Activated CD4-positive, alpha-beta T cell treated with anti-CD3 and anti-CD28 coated beads, Interleukin-2, amount 10 ng/mL, durations not matched to agents 24 days and 14 days (primary cell): ENCODE measurements around the gene VAV2. TPM values are rescaled to one million over a fixed set of nuclear protein-coding genes. Genes with fewer than 3 reads are reported as not detected.

Experiments used
- DNase-seq: peaks from one replicate; pipeline ENCODE4 v3.0.0; 2022
- H3K27ac Mint-ChIP-seq: one replicate; pipeline ENCODE4 v1.8.0; 2022; ENCODE audit warnings: mild to moderate bottlenecking, mixed read lengths
- H3K27me3 Mint-ChIP-seq: one replicate; pipeline ENCODE4 v1.8.0; 2022; ENCODE audit warnings: mixed read lengths
- H3K36me3 Mint-ChIP-seq: one replicate; pipeline ENCODE4 v1.8.0; 2022; ENCODE audit warnings: low read depth, mild to moderate bottlenecking, mixed read lengths
- H3K4me1 Mint-ChIP-seq: one replicate; pipeline ENCODE4 v1.8.0; 2021; ENCODE audit warnings: mixed read lengths
- H3K4me3 Mint-ChIP-seq: one replicate; pipeline ENCODE4 v1.8.0; 2022; ENCODE audit warnings: mild to moderate bottlenecking, moderate library complexity, mixed read lengths
- H3K9me3 Mint-ChIP-seq: one replicate; pipeline ENCODE4 v1.8.0; 2021; ENCODE audit warnings: mixed read lengths
- intact Hi-C: fragments of 100-400 bp; cut with micrococcal nuclease; formaldehyde crosslinking; loops from one replicate; pipeline ENCODE4 v1.15.1; 2023
- total RNA-seq: library from RNA; stranded (reverse); gene quantifications from 2 replicates; pipeline ENCODE4 v1.2.3, GENCODE V29; 2022

VAV2 gene
- total RNA-seq, 1 donor from 2014 or later, result 9.0 TPM

DNA sequence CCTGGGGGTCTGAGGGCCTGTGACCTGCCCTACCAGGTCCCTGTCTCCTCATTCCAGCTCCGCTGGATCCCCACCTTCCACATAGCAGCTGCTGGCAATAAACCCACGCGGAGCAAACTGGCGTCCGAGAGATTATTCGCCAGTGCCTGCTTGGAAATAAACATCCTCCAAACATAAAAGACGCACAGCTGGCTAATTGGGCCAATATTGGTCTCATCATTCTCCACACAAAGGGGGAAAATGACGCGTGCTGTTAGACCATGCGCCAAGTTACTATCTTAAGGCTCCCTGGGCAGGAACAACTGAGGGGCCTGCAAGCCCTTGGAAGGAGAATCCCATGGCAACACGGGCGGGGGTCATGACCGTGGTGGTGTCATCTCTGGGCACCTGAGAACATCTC is 180.7 kb downstream of the VAV2 start:
- intact Hi-C loops, result no loop called here
- Mint-ChIP-seq H3K27me3 (no peaks in the 10 kb centered on the region), H3K27ac (no peak overlapping the region), H3K4me3 (no peak overlapping the region), H3K36me3 (no peaks in the 10 kb centered on the region), H3K9me3 (no peaks in the 10 kb centered on the region), H3K4me1 (no peaks in the 10 kb centered on the region)
- DNase-seq, result no peak

DNA sequence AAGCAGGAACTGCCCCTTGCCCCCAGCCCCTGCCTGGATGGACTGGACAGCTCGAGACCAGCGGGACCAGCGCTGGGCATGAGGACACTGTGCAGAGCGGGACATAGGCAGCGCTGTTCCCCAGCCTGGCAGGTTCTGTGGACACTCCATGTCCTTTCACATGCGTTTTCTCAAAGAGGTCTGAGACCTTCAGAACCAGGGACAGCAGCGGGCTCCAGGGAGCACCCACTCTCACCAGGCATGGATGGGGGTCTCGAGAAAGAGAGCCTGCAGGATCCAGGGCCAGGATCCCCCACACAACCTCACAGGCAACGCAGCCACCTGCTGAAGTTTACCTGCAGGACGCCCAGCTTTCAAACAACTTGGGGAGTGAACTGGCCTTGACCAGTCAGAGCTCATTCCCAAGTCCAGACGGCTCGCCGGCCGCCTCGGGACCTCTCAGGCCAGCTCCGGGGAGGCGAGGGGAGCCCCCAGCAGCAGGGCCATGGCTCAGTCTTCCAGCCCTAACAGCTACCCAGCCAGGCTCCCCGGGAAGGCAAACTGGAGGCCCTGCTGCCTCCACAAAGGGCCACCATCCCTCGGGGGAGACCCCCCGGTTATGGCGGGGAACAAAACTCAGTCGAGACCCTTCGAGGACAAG is 181.4 kb downstream of the VAV2 start:
- DNase-seq, result no peak
- intact Hi-C loops, result no loop called here
- Mint-ChIP-seq H3K36me3 (no peaks in the 10 kb centered on the region), H3K27ac (no peak overlapping the region), H3K4me1 (no peaks in the 10 kb centered on the region), H3K4me3 (no peak overlapping the region), H3K9me3 (no peaks in the 10 kb centered on the region), H3K27me3 (no peaks in the 10 kb centered on the region)

DNA sequence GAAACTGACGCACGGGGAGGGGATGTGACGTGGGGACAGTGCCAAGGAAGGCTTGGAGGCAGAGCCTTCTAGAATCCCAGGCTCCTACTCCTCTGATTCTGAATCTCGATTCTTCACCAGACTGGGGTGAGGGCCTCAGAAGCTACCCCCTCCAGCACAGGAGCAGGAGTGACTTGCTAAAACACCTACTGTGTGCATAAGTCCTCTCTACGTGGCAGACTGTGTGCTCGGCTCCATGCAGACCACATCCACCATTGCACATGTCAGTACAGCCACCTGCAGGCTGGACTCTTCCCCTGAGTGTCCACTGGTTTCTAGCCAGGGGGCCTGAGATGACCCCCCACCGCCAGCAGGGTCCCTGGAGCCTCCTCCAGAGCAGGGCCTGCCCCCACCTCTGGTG is 182.8 kb downstream of the VAV2 start:
- intact Hi-C loops, result no loop called here
- H3K9me3 Mint-ChIP-seq, result no peaks in the 10 kb centered on the region
- no peaks in the 10 kb centered on the region for H3K36me3 Mint-ChIP-seq
- no peak for DNase-seq
- no peak overlapping the region for H3K4me3 Mint-ChIP-seq
- no peaks in the 10 kb centered on the region for H3K4me1 Mint-ChIP-seq
- H3K27ac Mint-ChIP-seq, result no peak overlapping the region
- no peaks in the 10 kb centered on the region for H3K27me3 Mint-ChIP-seq

DNA sequence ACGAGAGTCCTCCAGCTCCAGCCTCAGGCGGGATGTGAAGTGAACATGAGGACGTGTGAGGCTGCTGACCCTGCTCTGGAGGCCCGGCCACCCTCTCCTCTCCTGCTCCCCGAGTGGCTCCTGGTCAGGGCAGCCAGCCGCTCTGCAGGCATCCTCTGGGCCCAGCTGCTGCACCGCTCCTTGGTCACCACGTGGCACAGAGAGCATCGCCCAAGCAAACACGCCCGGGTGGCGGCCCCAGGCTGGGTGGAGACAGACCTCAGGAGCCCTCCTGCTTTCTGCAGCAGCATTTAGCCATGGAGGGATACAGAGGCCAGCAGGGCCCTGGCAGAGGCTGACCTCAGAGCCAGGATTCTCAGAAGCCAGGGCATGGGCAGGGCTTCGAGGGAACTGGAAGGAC is 184.3 kb downstream of the VAV2 start:
- no peaks in the 10 kb centered on the region for H3K9me3 Mint-ChIP-seq
- no peak overlapping the region for H3K27ac Mint-ChIP-seq
- H3K4me1 Mint-ChIP-seq, result no peaks in the 10 kb centered on the region
- no peak overlapping the region for H3K4me3 Mint-ChIP-seq
- H3K36me3 Mint-ChIP-seq, result no peaks in the 10 kb centered on the region
- DNase-seq, result no peak
- intact Hi-C loops, result no loop called here
- H3K27me3 Mint-ChIP-seq, result no peaks in the 10 kb centered on the region

DNA sequence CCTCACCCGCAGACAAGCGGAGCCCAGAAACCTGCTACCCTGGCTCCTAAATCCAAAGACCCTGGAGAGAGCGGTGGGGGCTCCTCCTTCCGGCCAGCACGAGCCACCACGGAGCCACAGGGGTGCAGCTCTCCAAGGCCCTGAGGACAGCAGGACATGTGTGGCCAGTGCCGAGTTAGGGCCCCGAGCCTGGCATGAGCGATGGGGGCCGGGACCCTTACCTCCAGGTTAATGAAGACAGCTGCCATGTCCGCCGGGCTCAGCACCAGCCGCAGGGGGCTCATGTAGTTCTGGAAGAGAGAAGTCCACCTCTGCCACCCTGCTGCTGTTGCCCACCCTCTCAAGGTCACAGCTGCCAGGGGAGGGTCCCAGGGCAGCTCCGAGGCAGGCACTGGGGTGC is 185.1 kb downstream of the VAV2 start:
- Mint-ChIP-seq H3K27me3 (no peaks in the 10 kb centered on the region), H3K9me3 (no peaks in the 10 kb centered on the region), H3K4me1 (no peaks in the 10 kb centered on the region), H3K36me3 (no peaks in the 10 kb centered on the region), H3K4me3 (no peak overlapping the region), H3K27ac (no peak overlapping the region)
- no peak for DNase-seq
- intact Hi-C loops, result no loop called here

DNA sequence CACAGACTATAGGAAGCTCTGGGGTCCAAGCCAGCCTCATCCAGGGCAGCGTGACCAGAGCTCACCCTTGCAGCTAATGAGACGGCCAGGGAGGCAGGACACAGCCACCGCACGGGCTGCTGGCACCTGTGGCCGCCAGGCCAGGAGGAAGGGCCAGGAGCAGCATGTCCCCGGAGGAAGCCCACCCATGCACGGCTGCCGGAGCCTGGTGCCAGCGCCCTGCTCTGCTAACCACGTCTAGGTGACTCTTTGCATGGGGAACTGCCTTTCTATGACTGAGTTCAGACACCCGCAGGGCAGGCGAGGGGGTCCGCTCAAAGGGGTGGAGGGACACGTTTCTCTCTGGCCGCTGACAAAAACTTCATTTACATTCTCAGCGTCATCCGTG is 185.5 kb downstream of the VAV2 start:
- Mint-ChIP-seq H3K36me3 (no peaks in the 10 kb centered on the region), H3K27me3 (no peaks in the 10 kb centered on the region), H3K4me3 (no peak overlapping the region), H3K9me3 (no peaks in the 10 kb centered on the region), H3K27ac (no peak overlapping the region), H3K4me1 (no peaks in the 10 kb centered on the region)
- DNase-seq, result no peak
- intact Hi-C loops, result no loop called here

DNA sequence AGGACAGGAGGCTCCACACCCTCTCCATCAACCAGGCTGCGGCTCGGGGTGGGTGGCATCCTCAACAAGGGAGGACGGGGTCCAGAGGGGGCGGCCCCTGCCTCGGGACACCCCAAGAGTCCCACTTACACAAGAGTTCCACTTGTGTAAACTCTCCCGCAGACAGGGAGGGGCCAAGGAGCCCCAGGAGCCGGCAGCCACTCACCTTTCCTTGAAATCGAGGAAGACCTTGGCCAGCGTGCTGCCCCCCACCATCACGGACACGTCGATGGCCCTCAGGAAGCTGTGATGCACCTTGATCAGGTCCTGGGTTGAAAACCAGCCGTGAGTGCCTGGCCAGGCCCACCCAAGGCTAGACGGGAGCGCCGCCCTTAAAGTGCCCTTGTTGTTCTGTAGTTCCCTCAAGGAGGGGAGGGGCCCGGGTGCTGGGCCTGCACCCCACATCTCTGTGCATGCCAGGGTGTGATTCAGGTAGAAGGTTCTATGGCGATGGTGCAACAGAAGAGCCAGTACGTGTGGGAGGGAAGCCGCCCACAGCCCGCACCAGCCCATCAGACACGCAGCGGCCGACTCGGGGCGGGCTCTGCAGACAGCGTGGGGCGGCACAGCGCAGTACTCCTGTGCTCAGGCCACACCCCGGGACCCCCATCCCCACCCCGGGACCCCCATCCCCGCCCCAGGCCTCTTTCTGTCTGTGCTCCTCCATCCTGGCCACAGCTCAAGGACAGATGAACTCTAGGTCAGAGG is 186.1 kb downstream of the VAV2 start:
- Mint-ChIP-seq H3K4me3 (no peak overlapping the region), H3K27ac (no peak overlapping the region), H3K9me3 (no peaks in the 10 kb centered on the region), H3K4me1 (no peaks in the 10 kb centered on the region), H3K36me3 (no peaks in the 10 kb centered on the region), H3K27me3 (no peaks in the 10 kb centered on the region)
- intact Hi-C loops, result no loop called here
- DNase-seq, result no peak

DNA sequence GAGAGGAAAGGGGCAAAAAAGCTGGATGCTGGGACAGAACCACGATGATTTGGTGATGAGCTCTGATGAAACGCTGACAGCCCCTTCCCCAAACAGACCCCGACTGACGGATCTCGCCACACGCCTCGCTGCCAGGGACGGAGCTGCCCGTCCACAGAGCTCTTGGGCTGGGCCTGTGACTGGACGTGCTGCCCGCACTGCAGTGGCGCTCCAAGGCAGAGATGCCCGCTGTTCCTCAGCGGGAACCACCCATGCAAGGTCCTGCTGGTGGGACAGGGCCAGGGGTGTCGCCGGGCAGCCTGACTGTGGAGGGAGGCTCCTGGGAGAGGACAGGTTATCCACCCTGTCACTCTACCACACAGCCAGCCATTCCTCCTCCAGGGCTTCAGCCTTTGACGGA is 187.9 kb downstream of the VAV2 start:
- Mint-ChIP-seq H3K9me3 (no peaks in the 10 kb centered on the region), H3K4me3 (no peak overlapping the region), H3K4me1 (no peaks in the 10 kb centered on the region), H3K27ac (no peak overlapping the region), H3K36me3 (no peaks in the 10 kb centered on the region), H3K27me3 (no peaks in the 10 kb centered on the region)
- intact Hi-C loops, result no loop called here
- DNase-seq, result no peak

DNA sequence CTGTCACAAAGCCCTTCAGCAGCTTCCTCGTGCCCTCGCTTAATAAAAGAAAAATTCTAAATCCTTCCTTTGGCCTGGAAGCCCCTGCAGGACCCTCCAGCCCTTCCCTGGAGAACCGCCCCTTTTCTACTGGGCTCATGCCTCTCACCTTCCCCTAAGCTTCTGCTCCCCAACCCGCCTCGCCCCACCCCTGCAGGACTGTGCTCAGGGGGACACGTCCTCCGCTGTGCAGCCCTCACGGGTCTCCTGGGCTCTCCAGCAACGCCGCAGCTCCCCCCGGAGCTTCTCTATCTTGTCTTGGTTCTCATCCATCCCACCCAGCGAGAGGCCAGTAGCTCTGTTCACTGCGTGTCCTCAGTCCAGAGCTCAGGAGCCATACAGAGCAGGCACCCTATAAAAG is 188.4 kb downstream of the VAV2 start:
- H3K27me3 Mint-ChIP-seq, result no peaks in the 10 kb centered on the region
- no peaks in the 10 kb centered on the region for H3K36me3 Mint-ChIP-seq
- H3K9me3 Mint-ChIP-seq, result no peaks in the 10 kb centered on the region
- intact Hi-C loops, result no loop called here
- no peak for DNase-seq
- no peaks in the 10 kb centered on the region for H3K4me1 Mint-ChIP-seq
- no peak overlapping the region for H3K27ac Mint-ChIP-seq
- no peak overlapping the region for H3K4me3 Mint-ChIP-seq

DNA sequence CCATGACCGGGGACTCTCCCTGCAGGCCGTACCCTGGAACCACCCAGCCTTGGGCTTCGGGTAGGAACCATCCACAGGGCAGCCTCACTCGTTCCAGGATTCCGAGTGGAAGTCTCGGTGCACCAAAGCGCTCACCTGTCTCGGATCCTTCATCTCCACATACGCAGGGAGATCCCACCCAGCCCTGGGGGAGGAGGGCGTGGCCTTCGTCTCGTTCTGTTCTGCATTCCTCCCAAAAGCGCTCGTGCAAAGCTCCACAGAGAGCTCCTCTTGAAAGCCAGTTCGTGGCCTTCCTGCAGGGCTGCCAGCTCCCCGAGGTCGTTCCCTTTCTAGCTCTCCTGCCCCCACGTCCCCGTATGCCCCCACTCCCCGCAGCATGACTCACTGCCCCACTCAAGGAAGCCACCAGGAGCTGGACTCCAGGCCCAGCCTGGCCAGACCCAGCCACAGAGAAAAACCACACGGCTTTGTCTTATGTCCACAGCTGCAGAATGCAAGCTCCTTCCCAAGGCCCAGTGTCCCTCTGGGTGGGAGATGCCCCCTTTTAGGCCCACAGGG is 189.0 kb downstream of the VAV2 start:
- no peak overlapping the region for H3K27ac Mint-ChIP-seq
- DNase-seq, result no peak
- no peaks in the 10 kb centered on the region for H3K4me1 Mint-ChIP-seq
- no peaks in the 10 kb centered on the region for H3K27me3 Mint-ChIP-seq
- no peaks in the 10 kb centered on the region for H3K36me3 Mint-ChIP-seq
- H3K9me3 Mint-ChIP-seq, result no peaks in the 10 kb centered on the region
- intact Hi-C loops, result no loop called here
- H3K4me3 Mint-ChIP-seq, result no peak overlapping the region

DNA sequence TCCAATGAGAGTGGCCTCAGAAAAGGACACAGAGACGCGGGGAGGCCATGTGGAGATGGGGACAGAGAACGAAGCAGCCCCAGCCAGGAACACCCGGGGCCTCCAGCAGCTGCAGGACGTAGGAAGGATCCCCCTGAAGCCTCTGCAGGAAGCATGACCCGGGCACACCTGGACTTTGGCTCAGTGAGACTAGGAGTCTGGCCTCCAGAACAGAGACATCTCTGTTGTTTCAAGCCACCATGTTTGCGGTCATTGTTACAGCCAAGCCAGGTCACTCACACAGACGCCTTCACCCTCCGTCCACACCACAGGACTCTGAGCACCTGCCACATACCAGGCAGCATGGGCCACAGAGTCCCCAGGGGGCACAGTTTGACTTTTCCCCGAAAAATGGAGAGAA is 190.4 kb downstream of the VAV2 start:
- intact Hi-C loops, result no loop called here
- no peaks in the 10 kb centered on the region for H3K4me1 Mint-ChIP-seq
- no peak overlapping the region for H3K27ac Mint-ChIP-seq
- H3K9me3 Mint-ChIP-seq, result no peaks in the 10 kb centered on the region
- no peak overlapping the region for H3K4me3 Mint-ChIP-seq
- no peak for DNase-seq
- no peaks in the 10 kb centered on the region for H3K36me3 Mint-ChIP-seq
- no peaks in the 10 kb centered on the region for H3K27me3 Mint-ChIP-seq

DNA sequence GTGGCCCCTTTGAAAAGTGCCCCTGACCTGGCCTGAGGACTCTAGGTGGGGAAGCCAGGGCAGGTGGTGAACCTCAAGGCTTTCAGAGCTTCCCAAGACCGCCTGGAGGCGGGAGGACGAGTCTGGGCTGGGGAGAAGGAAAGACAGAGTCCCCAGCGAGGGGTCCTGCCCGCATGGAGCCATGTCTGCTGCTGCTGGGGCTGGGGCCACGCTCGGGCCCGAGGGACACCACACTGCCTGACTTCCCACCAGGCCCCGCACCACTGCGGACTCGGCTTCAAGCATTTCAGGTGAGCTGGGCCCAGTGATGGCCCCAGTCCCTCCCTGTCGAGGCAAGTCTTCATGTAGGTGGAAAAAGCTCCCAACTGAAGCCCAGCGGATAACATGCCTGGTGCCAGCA is 191.9 kb downstream of the VAV2 start:
- no peaks in the 10 kb centered on the region for H3K27me3 Mint-ChIP-seq
- H3K27ac Mint-ChIP-seq, result no peak overlapping the region
- intact Hi-C loops, result no loop called here
- no peaks in the 10 kb centered on the region for H3K36me3 Mint-ChIP-seq
- DNase-seq, result no peak
- H3K9me3 Mint-ChIP-seq, result no peaks in the 10 kb centered on the region
- H3K4me1 Mint-ChIP-seq, result no peaks in the 10 kb centered on the region
- no peak overlapping the region for H3K4me3 Mint-ChIP-seq

DNA sequence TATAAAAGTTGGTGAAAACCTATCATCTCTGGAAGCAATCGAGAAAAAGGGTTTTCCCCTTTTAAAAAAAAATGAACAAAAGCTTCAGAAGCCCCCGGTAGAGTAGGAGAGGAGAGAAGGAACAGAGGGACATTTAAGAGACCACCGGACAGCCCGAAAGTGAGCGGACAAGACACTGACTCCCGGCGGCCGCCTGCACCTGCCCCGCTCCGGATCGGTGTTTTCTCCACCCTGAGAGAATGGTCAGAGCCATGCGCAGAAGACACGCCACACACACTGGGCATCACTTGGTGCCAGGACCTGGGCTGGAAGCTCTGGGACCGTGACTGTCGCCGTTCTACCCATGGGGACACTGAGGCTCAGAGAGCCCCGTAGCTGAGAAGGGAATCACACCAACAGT is 192.4 kb downstream of the VAV2 start:
- Mint-ChIP-seq H3K9me3 (no peaks in the 10 kb centered on the region), H3K4me3 (no peak overlapping the region), H3K27ac (no peak overlapping the region), H3K36me3 (no peaks in the 10 kb centered on the region), H3K4me1 (no peaks in the 10 kb centered on the region), H3K27me3 (no peaks in the 10 kb centered on the region)
- DNase-seq, result no peak
- intact Hi-C loops, result no loop called here

DNA sequence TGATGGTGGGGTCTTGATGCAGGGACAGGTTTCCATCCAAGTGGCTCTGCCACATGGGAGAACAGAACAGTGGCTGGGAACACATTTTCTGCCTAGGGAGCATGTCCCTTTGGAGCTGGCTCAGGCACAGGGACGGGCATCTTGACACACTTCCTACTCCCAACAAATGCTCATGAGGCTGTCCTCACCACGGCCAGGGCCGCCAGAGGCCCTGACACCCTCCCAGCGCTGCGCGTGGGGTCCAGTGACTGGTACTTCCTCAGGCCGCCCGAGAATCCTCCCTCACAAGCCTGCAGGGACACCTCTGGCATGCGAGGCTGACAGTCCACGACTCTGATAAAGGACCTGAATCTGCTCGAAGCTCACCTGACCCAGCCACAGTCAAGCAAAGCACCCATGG is 193.0 kb downstream of the VAV2 start:
- DNase-seq, result no peak
- Mint-ChIP-seq H3K36me3 (no peaks in the 10 kb centered on the region), H3K4me1 (no peaks in the 10 kb centered on the region), H3K4me3 (no peak overlapping the region), H3K27me3 (no peaks in the 10 kb centered on the region), H3K27ac (no peak overlapping the region), H3K9me3 (no peaks in the 10 kb centered on the region)
- intact Hi-C loops, result no loop called here

DNA sequence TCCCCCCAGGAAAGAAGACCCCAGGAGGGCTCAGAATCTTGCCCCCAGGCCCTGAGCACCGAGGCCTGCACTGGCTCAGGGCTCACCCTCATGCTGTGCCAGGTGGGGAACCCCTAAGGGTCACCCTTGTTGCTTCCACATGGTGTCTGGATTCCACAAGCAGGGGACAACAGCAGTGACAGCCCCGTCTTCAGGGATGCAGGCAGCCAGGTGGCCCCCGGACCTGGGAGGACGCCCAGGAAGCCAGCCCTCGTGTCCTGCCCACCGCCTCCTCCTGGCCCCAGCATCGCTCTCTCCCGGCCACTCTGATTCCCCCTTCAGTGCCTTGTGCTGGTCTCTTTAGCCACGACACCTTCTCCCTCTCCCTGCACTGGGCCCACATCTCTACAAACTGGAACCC is 194.0 kb downstream of the VAV2 start:
- Mint-ChIP-seq H3K4me1 (no peaks in the 10 kb centered on the region), H3K4me3 (no peak overlapping the region), H3K36me3 (no peaks in the 10 kb centered on the region), H3K9me3 (no peaks in the 10 kb centered on the region), H3K27ac (no peak overlapping the region), H3K27me3 (no peaks in the 10 kb centered on the region)
- no peak for DNase-seq
- intact Hi-C loops, result no loop called here
